A549 (cell line): ENCODE measurements around the gene CBX5. TPM values are rescaled to one million over a fixed set of nuclear protein-coding genes. Genes with fewer than 3 reads are reported as not detected.
A peak's percentile ranks its signal among the peaks of the same experiment; 100 is the strongest.
"Not testable (repeated sequence)": the region's sequence is repeated elsewhere in the genome, so short reads cannot be mapped to it uniquely, and the experiment has no call there.

Experiments used
- ATAC-seq, 2 experiments: fragments of 200-7000 bp in 1 of 2; fragments of >200 bp in 1 of 2; cut with Nextera tagmentation in 1 of 2; cut with Tn5 transposase in 1 of 2; 3 replicates each; pipeline versions ENCODE4 v1.8.0 to v1.9.1; 2018 to 2020; ENCODE audit warnings: mild to moderate bottlenecking in 1 of 2, moderate library complexity in 1 of 2
- CTCF ChIA-PET: fragments of 300-600 bp; sonication (Branson Sonifier 250); formaldehyde crosslinking; extraction: SDS; loops from one replicate; lab custom pipeline; 2021; ENCODE audit warnings: antibody characterized with exemption, inconsistent platforms; lab: Yijun Ruan, JAX
- POLR2A ChIA-PET: fragments of 350-600 bp; formaldehyde crosslinking; extraction: SDS; loops from one replicate; lab custom pipeline; 2021; ENCODE audit warnings: antibody characterized with exemption, inconsistent platforms; lab: Yijun Ruan, JAX
- DNase-seq, 2 experiments: peaks; one replicate each; pipeline versions ENCODE4 v3.0.0 to v3.0.0-alpha.2; 2011 to 2016; ENCODE audit warnings: low read depth in 1 of 2, low spot score in 1 of 2
- FAIRE-seq: peaks from 2 replicates; lab custom pipeline; 2011; peaks lifted over from hg19 to GRCh38; lab: Jason Lieb, UNC
- H3K27ac ChIP-seq, 2 experiments: fragments of >200 bp; sonication (Bioruptor Twin); formaldehyde crosslinking; 3 replicates each; pipeline ENCODE4 v1.5.1; 2016 to 2017
- H3K4me1 ChIP-seq: fragments of >200 bp; sonication (Bioruptor Twin); formaldehyde crosslinking; 3 replicates; pipeline ENCODE4 v1.6.1; 2016
- H3K4me2 ChIP-seq: fragments of >200 bp; sonication (Bioruptor Twin); formaldehyde crosslinking; 3 replicates; pipeline ENCODE4 v1.6.1; 2016
- H3K4me3 ChIP-seq: fragments of >200 bp; sonication (Bioruptor Twin); formaldehyde crosslinking; 3 replicates; pipeline ENCODE4 v1.5.1; 2016
- H3K9me3 ChIP-seq: fragments of >200 bp; sonication (Bioruptor Twin); formaldehyde crosslinking; 3 replicates; pipeline ENCODE4 v1.6.1; 2016
- CBX2 ChIP-seq: fragments of 200-600 bp; sonication (generic); IDR thresholded peaks from 2 replicates; pipeline ENCODE4 v1.6.1; 2016; ENCODE audit warnings: low read depth, mild to moderate bottlenecking, borderline replicate concordance
- CBX8 ChIP-seq: fragments of 200-600 bp; sonication (generic); IDR thresholded peaks from 2 replicates; pipeline ENCODE4 v1.6.1; 2016
- CEBPB ChIP-seq, 2 experiments: fragments of >200 bp in 1 of 2; sonication (Bioruptor Twin) in 1 of 2; formaldehyde crosslinking in 1 of 2; IDR thresholded peaks; 2 replicates each; pipeline ENCODE4 v1.6.1; 2012 to 2016
- CHD4 ChIP-seq: fragments of 200-600 bp; sonication (generic); IDR thresholded peaks from 2 replicates; pipeline ENCODE4 v1.6.1; 2016; ENCODE audit warnings: antibody characterized with exemption, mild to moderate bottlenecking, borderline replicate concordance
- ELK1 ChIP-seq: fragments of 150-350 bp; IDR thresholded peaks from 2 replicates; pipeline ENCODE4 v1.6.1; 2014; ENCODE audit warnings: low read depth, mild to moderate bottlenecking, low read length
- EP300 ChIP-seq, 2 experiments: fragments of >200 bp; sonication (Bioruptor Twin); formaldehyde crosslinking; IDR thresholded peaks; 2 replicates in 1 of 2; 3 replicates in 1 of 2; pipeline ENCODE4 v1.6.1; 2016 to 2017
- FOSB ChIP-seq: fragments of 250-450 bp; sonication (Bioruptor Pico); IDR thresholded peaks from 2 replicates; pipeline ENCODE4 v1.5.0; 2020; ENCODE audit warnings: mild to moderate bottlenecking, moderate library complexity
- FOSL2 ChIP-seq, 2 experiments: fragments of 450-650 bp in 1 of 2; fragments of >200 bp in 1 of 2; sonication (Bioruptor Twin) in 1 of 2; formaldehyde crosslinking; IDR thresholded peaks; 2 replicates each; pipeline versions ENCODE4 v1.5.0 to v1.6.1; 2016 to 2020; ENCODE audit warnings: mild to moderate bottlenecking in 1 of 2, moderate library complexity in 1 of 2
- HEYL ChIP-seq: fragments of 250-450 bp; sonication (Bioruptor Pico); IDR thresholded peaks from 2 replicates; pipeline ENCODE4 v1.8.0; 2021; ENCODE audit warnings: mild to moderate bottlenecking, moderate library complexity
- HMGXB4 ChIP-seq: fragments of 250-450 bp; sonication (Bioruptor Pico); IDR thresholded peaks from 2 replicates; pipeline ENCODE4 v1.5.0; 2021; ENCODE audit warnings: mild to moderate bottlenecking, moderate library complexity, borderline replicate concordance
- HOXA7 ChIP-seq: fragments of 250-450 bp; sonication (Bioruptor Pico); IDR thresholded peaks from 2 replicates; pipeline ENCODE4 v1.5.0; 2020; ENCODE audit warnings: mild to moderate bottlenecking, moderate library complexity
- HOXB5 ChIP-seq: fragments of 250-450 bp; sonication (Bioruptor Pico); IDR thresholded peaks from 2 replicates; pipeline ENCODE4 v1.5.0; 2020; ENCODE audit warnings: mild to moderate bottlenecking, moderate library complexity
- KDM5A ChIP-seq: fragments of 200-600 bp; sonication (generic); IDR thresholded peaks from 2 replicates; pipeline ENCODE4 v1.6.1; 2016; ENCODE audit warnings: antibody characterized with exemption, mild to moderate bottlenecking
- MYC ChIP-seq: IDR thresholded peaks from 2 replicates; pipeline ENCODE4 v1.6.1; 2012; ENCODE audit warnings: mild to moderate bottlenecking, inconsistent platforms, low read length, improper control_type of control experiment, borderline replicate concordance
- NFE2L2 ChIP-seq: fragments of 150-350 bp; conservative IDR thresholded peaks from 2 replicates; pipeline ENCODE4 v1.6.1; 2014; ENCODE audit warnings: low read length
- PHF8 ChIP-seq: fragments of 200-600 bp; sonication (generic); IDR thresholded peaks from 2 replicates; pipeline ENCODE4 v1.6.1; 2016; ENCODE audit warnings: low read depth, mild to moderate bottlenecking, antibody characterized with exemption, moderate library complexity, borderline replicate concordance
- POLR2A ChIP-seq: IDR thresholded peaks from 2 replicates; pipeline ENCODE4 v1.6.1; 2012; ENCODE audit warnings: mild to moderate bottlenecking, low read length
- RAD21 ChIP-seq, 2 experiments: fragments of >200 bp in 1 of 2; sonication (Bioruptor Twin) in 1 of 2; formaldehyde crosslinking in 1 of 2; IDR thresholded peaks in 1 of 2; conservative IDR thresholded peaks in 1 of 2; 2 replicates in 1 of 2; 3 replicates in 1 of 2; pipeline ENCODE4 v1.6.1; 2012 to 2018; ENCODE audit warnings: inconsistent platforms in 1 of 2
- TP53 ChIP-seq: fragments of 250-450 bp; sonication (Bioruptor Pico); IDR thresholded peaks from 2 replicates; pipeline ENCODE4 v1.5.0; 2021; ENCODE audit warnings: mild to moderate bottlenecking, moderate library complexity
- ZNF302 ChIP-seq: fragments of 250-450 bp; sonication (Bioruptor Pico); IDR thresholded peaks from 2 replicates; pipeline ENCODE4 v1.9.0; 2021; ENCODE audit warnings: inconsistent platforms, mild to moderate bottlenecking, moderate library complexity
- WGBS: methylation state at CpG from one replicate; pipeline ENCODE4 v1.1.6; 2017; ENCODE audit errors: missing lambda C conversion rate; 5-methylcytosine and 5-hydroxymethylcytosine counted together
- polyA plus RNA-seq, 4 experiments: library from polyadenylated mRNA; depleted of rRNA in 3 of 4; stranded (reverse); fragments of >200 nt; fragmentation: RNase III in 1 of 4; extraction: RNeasy Plus Mini Kit Qiagen cat#74134 plus additional on column Dnase treatment in 1 of 4; gene quantifications; 2 replicates in 3 of 4; 3 replicates in 1 of 4; pipeline ENCODE4 v1.2.3, GENCODE V29; 2011 to 2017
- TF ChIP-seq, protein P1 (sequence below): IDR thresholded peaks from 2 replicates; pipeline ENCODE4 v1.6.1; 2012
- TF ChIP-seq, protein P2 (sequence below): fragments of 200-600 bp; sonication (generic); IDR thresholded peaks from 2 replicates; pipeline ENCODE4 v1.6.1; 2016; ENCODE audit warnings: antibody characterized with exemption, mild to moderate bottlenecking, moderate library complexity

CBX5 gene
- polyA plus RNA-seq, 2 of the 4 experiments (the other 2 are of a cell fraction) = 39.5 to 129 TPM

DNA sequence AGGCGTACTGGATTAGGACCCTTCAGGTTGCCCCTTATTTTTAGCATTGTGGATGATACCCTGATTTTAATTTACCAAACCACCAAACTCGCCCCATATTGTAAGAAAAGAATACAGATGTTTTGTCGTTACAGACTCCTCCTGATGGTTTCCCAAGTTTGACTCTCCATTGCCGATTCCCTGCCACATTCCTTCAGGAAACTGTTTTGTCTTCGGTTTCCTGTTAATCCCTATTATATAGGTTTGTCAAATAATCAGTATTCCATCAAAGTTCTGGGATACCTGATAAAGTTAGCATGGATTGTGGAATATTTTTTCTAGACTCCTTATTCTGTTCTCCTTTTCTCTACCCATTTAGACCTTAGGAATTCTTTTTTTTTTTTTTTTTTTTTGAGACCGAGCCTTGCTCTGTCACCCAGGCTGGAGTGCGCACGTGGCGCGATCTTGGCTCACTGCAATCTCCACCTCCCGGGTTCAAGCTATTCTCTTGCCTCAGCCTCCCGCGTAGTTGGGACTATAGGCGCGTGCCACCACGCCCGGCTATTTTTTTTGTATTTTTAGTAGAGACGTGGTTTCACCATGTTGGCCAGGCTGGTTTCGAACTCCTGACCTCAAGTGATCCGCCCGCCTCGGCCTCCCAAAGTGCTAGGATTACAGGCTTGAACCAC is 45.7 kb upstream of the CBX5 start:
- H3K9me3 ChIP-seq, ATAC-seq, FAIRE-seq: not testable (repeated sequence)
- TF ChIP-seq PHF8 (0 out of 2 replicates have a peak, but pooled peaks have one; percentile 12), FOSB (CRISPR knock-in tag) (peak; percentile 2; the same call in 1 of the 2 replicates), KDM5A (peak; percentile 52; the same call in 1 of the 2 replicates), MYC (peak; percentile 74), HEYL (CRISPR knock-in tag) (0 out of 2 replicates have a peak, but pooled peaks have one; percentile 44)
- TF ChIP-seq, protein P1, sequence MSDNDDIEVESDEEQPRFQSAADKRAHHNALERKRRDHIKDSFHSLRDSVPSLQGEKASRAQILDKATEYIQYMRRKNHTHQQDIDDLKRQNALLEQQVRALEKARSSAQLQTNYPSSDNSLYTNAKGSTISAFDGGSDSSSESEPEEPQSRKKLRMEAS = peak; percentile 70
- peak overlapping the region; percentile 74 for H3K4me3 ChIP-seq
- peak in 1 of 2 experiments; percentile 39 for DNase-seq
- peak overlapping the region; percentile 59 for H3K4me2 ChIP-seq
- peak overlapping the region; percentile 85 to 91 for H3K27ac ChIP-seq
- POLR2A ChIA-PET = interaction anchor here (0.6 to 3.2 kb wide), 10 partner anchors 11 to 74 kb away, joined by 3 to 40 read pairs (median 8); partner anchors contain the start of genes CBX5, HNRNPA1 and NFE2
- peaks cover 48% of the 10 kb centered on the region for H3K4me1 ChIP-seq
- 2% methylated on average over 22 of the region's 22 CpGs for WGBS
- CTCF ChIA-PET = interaction anchor here (0.6 to 10.2 kb wide), 42 partner anchors 10 to 113 kb away, joined by 3 to 100 read pairs (median 5); partner anchors contain the start of genes CBX5 and NFE2

GRCh38 chr12:54324617-54325441 is 44.9 kb upstream of the CBX5 start, which contains the start of gene COPZ1:
Gene COPZ1 (plus strand): TSS chr12:54325131. CDS start chr12:54325164, 33 bp downstream.
- WGBS = 2% methylated on average over 34 of the region's 34 CpGs
- POLR2A ChIA-PET = interaction anchor here (0.6 to 3.2 kb wide), 12 partner anchors 12 to 105 kb away, joined by 3 to 40 read pairs (median 5); partner anchors contain the start of genes CBX5, HNRNPA1 and NFE2
- H3K4me3 ChIP-seq = peak within 1 kb of the TSS; percentile 74
- H3K27ac ChIP-seq = peak within 1 kb of the TSS; percentile 85 to 91
- H3K9me3 ChIP-seq = no peaks in the 10 kb centered on the region
- FAIRE-seq (peak; percentile 77), ATAC-seq (peak; percentile 97 to 98), DNase-seq (peak; percentile 98 to 100)
- peaks cover 40% of the 10 kb centered on the region for H3K4me1 ChIP-seq
- H3K4me2 ChIP-seq = peak within 1 kb of the TSS; percentile 72
- CTCF ChIA-PET = interaction anchor here (0.6 to 10.2 kb wide), 49 partner anchors 10 to 316 kb away, joined by 3 to 100 read pairs (median 5); partner anchors contain the start of genes CBX5, HOXC8 and NFE2
- peak; percentile 84; the same call in 1 of the 2 replicates for TF ChIP-seq TP53 (CRISPR knock-in tag)
- TF ChIP-seq HOXA7 (CRISPR knock-in tag) = peak; percentile 71; the same call in 1 of the 2 replicates
- TF ChIP-seq CBX8 = no peak
- TF ChIP-seq HMGXB4 (CRISPR knock-in tag) = peak; percentile 89; the same call in 1 of the 2 replicates
- no peak for TF ChIP-seq NFE2L2
- no peak for TF ChIP-seq FOSL2 (IDR thresholded peaks at IDR 0.05)
- TF ChIP-seq FOSL2 (CRISPR knock-in tag; IDR thresholded peaks at IDR 0.05) = no peak
- TF ChIP-seq, protein P1 = peak; percentile 49; the same call in 1 of the 2 replicates
- TF ChIP-seq CEBPB (IDR thresholded peaks at IDR 0.05) = no peak
- no peak for TF ChIP-seq ELK1
- TF ChIP-seq POLR2A = peak; percentile 87
- no peak for TF ChIP-seq HEYL (CRISPR knock-in tag)
- peak; percentile 98 for TF ChIP-seq PHF8
- TF ChIP-seq EP300 (IDR thresholded peaks at IDR 0.05) = no peak
- TF ChIP-seq RAD21 (conservative IDR thresholded peaks at IDR 0.05 in 1 of 2, IDR thresholded peaks at IDR 0.05 in 1 of 2) = peak; percentile 79 to 81
- TF ChIP-seq ZNF302 = no peak
- TF ChIP-seq, protein P2, sequence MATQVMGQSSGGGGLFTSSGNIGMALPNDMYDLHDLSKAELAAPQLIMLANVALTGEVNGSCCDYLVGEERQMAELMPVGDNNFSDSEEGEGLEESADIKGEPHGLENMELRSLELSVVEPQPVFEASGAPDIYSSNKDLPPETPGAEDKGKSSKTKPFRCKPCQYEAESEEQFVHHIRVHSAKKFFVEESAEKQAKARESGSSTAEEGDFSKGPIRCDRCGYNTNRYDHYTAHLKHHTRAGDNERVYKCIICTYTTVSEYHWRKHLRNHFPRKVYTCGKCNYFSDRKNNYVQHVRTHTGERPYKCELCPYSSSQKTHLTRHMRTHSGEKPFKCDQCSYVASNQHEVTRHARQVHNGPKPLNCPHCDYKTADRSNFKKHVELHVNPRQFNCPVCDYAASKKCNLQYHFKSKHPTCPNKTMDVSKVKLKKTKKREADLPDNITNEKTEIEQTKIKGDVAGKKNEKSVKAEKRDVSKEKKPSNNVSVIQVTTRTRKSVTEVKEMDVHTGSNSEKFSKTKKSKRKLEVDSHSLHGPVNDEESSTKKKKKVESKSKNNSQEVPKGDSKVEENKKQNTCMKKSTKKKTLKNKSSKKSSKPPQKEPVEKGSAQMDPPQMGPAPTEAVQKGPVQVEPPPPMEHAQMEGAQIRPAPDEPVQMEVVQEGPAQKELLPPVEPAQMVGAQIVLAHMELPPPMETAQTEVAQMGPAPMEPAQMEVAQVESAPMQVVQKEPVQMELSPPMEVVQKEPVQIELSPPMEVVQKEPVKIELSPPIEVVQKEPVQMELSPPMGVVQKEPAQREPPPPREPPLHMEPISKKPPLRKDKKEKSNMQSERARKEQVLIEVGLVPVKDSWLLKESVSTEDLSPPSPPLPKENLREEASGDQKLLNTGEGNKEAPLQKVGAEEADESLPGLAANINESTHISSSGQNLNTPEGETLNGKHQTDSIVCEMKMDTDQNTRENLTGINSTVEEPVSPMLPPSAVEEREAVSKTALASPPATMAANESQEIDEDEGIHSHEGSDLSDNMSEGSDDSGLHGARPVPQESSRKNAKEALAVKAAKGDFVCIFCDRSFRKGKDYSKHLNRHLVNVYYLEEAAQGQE = no peak
- TF ChIP-seq CHD4 = no peak
- no peak for TF ChIP-seq HOXB5 (CRISPR knock-in tag)
- no peak for TF ChIP-seq CBX2
